H9 (cell line): ENCODE results near the gene NQO1. TPM values are rescaled to one million over a fixed set of nuclear protein-coding genes. Genes with fewer than 3 reads are reported as not detected.

ENCODE experiments used
- DNase-seq: peaks from one replicate; pipeline ENCODE4 v3.0.0-alpha.2; 2017
- H2AFZ ChIP-seq: one replicate; pipeline ENCODE4 v1.6.1; 2013; ENCODE audit warnings: mild to moderate bottlenecking, low read length, control low read depth, moderate library complexity
- H2AK5ac ChIP-seq: 2 replicates; pipeline ENCODE4 v1.6.1; 2013; ENCODE audit warnings: low read length, control low read depth, mixed read lengths; ENCODE audit not compliant: insufficient read length
- H2BK120ac ChIP-seq: one replicate; pipeline ENCODE4 v1.6.1; 2013; ENCODE audit warnings: low read depth, mild to moderate bottlenecking, low read length, control low read depth, inconsistent platforms; ENCODE audit not compliant: poor library complexity, severe bottlenecking
- H2BK12ac ChIP-seq: 2 replicates; pipeline ENCODE4 v1.6.1; 2013; ENCODE audit warnings: low read length, control low read depth, mixed read lengths, low read depth; ENCODE audit not compliant: insufficient read length
- H2BK15ac ChIP-seq: 2 replicates; pipeline ENCODE4 v1.6.1; 2013; ENCODE audit warnings: low read depth, low read length, control low read depth
- H2BK20ac ChIP-seq: one replicate; pipeline ENCODE4 v1.6.1; 2013; ENCODE audit warnings: low read depth, mild to moderate bottlenecking, low read length, control low read depth, inconsistent platforms; ENCODE audit not compliant: poor library complexity, severe bottlenecking
- H2BK5ac ChIP-seq: 2 replicates; pipeline ENCODE4 v1.6.1; 2013; ENCODE audit warnings: low read length, control low read depth, mixed read lengths; ENCODE audit not compliant: insufficient read length
- H3K14ac ChIP-seq: 2 replicates; pipeline ENCODE4 v1.6.1; 2013; ENCODE audit warnings: low read length, control low read depth; ENCODE audit not compliant: insufficient read depth
- H3K18ac ChIP-seq: 2 replicates; pipeline ENCODE4 v1.6.1; 2013; ENCODE audit warnings: low read depth, mild to moderate bottlenecking, mixed read lengths, low read length, control low read depth; ENCODE audit not compliant: insufficient read length
- H3K23ac ChIP-seq: 2 replicates; pipeline ENCODE4 v1.6.1; 2013; ENCODE audit warnings: low read length, control low read depth, mixed read lengths, low read depth; ENCODE audit not compliant: insufficient read length
- H3K23me2 ChIP-seq: 2 replicates; pipeline ENCODE4 v1.6.1; 2013; ENCODE audit warnings: low read depth, mild to moderate bottlenecking, mixed read lengths, low read length, control low read depth; ENCODE audit not compliant: insufficient read length, poor library complexity, severe bottlenecking
- H3K27ac ChIP-seq: 2 replicates; pipeline ENCODE4 v1.5.1; 2013; ENCODE audit warnings: low read length, control low read depth, mixed read lengths, low read depth; ENCODE audit not compliant: insufficient read length
- H3K27me3 ChIP-seq: 2 replicates; pipeline ENCODE4 v1.6.1; 2013; ENCODE audit warnings: low read length, control low read depth, inconsistent platforms; ENCODE audit not compliant: insufficient read depth
- H3K4ac ChIP-seq: 2 replicates; pipeline ENCODE4 v1.6.1; 2013; ENCODE audit warnings: low read depth, mild to moderate bottlenecking, control low read depth, inconsistent platforms, low read length, moderate library complexity
- H3K4me1 ChIP-seq: 2 replicates; pipeline ENCODE4 v1.6.1; 2013; ENCODE audit warnings: low read length, control low read depth, inconsistent platforms; ENCODE audit not compliant: insufficient read depth
- H3K4me2 ChIP-seq: 2 replicates; pipeline ENCODE4 v1.6.1; 2013; ENCODE audit warnings: low read length, control low read depth, mixed read lengths; ENCODE audit not compliant: insufficient read length, insufficient read depth
- H3K56ac ChIP-seq: 2 replicates; pipeline ENCODE4 v1.6.1; 2013; ENCODE audit warnings: low read depth, mild to moderate bottlenecking, mixed read lengths, low read length, control low read depth; ENCODE audit not compliant: insufficient read length
- H3K79me1 ChIP-seq: 2 replicates; pipeline ENCODE4 v1.6.1; 2013; ENCODE audit warnings: low read depth, mild to moderate bottlenecking, moderate library complexity, low read length, control low read depth, inconsistent platforms; ENCODE audit not compliant: insufficient read depth, poor library complexity, severe bottlenecking
- H3K79me2 ChIP-seq: 2 replicates; pipeline ENCODE4 v1.6.1; 2013; ENCODE audit warnings: low read length, control low read depth, inconsistent platforms; ENCODE audit not compliant: insufficient read depth
- H3K9ac ChIP-seq: 2 replicates; pipeline ENCODE4 v1.6.1; 2013; ENCODE audit warnings: low read length, control low read depth, mixed read lengths; ENCODE audit not compliant: insufficient read length; ENCODE audit errors: extremely low read depth
- H3K9me3 ChIP-seq: one replicate; pipeline ENCODE4 v1.6.1; 2013; ENCODE audit warnings: low read depth, low read length, inconsistent platforms; ENCODE audit not compliant: control insufficient read depth
- H3T11ph ChIP-seq: one replicate; pipeline ENCODE4 v1.6.1; 2013; ENCODE audit warnings: mild to moderate bottlenecking, low read length, control low read depth, inconsistent platforms
- H4K20me1 ChIP-seq: one replicate; pipeline ENCODE4 v1.6.1; 2013; ENCODE audit not compliant: control insufficient read depth, insufficient read length, insufficient read depth
- H4K5ac ChIP-seq: 2 replicates; pipeline ENCODE4 v1.6.1; 2013; ENCODE audit warnings: low read depth, mild to moderate bottlenecking, mixed read lengths, low read length, control low read depth; ENCODE audit not compliant: insufficient read length
- H4K8ac ChIP-seq: replicated peaks from 2 replicates; pipeline ENCODE4 v1.6.1; 2013; ENCODE audit warnings: low read length, control low read depth, mixed read lengths, low read depth; ENCODE audit not compliant: insufficient read length
- H4K91ac ChIP-seq: 2 replicates; pipeline ENCODE4 v1.6.1; 2013; ENCODE audit warnings: low read depth, mild to moderate bottlenecking, moderate library complexity, mixed read lengths, low read length, control low read depth; ENCODE audit not compliant: insufficient read length
- H3K27ac Mint-ChIP-seq, 3 experiments: 2 replicates in 2 of 3; 3 replicates in 1 of 3; pipeline ENCODE4 v1.8.0; 2020 to 2021; ENCODE audit warnings: mixed read lengths in 3 of 3, mild to moderate bottlenecking in 1 of 3, moderate library complexity in 1 of 3
- H3K27me3 Mint-ChIP-seq: 2 replicates; pipeline ENCODE4 v1.8.0; 2021; ENCODE audit warnings: low read depth, mild to moderate bottlenecking, moderate library complexity, mixed read lengths
- H3K36me3 Mint-ChIP-seq, 3 experiments: 2 replicates in 2 of 3; 3 replicates in 1 of 3; pipeline ENCODE4 v1.8.0; 2020 to 2021; ENCODE audit warnings: low read depth in 3 of 3, mixed read lengths in 3 of 3; ENCODE audit not compliant: insufficient read depth in 1 of 3
- H3K4me1 Mint-ChIP-seq, 2 experiments: 2 replicates each; pipeline ENCODE4 v1.8.0; 2020; ENCODE audit warnings: mixed read lengths in 2 of 2
- H3K4me3 Mint-ChIP-seq, 2 experiments: 2 replicates in 1 of 2; 3 replicates in 1 of 2; pipeline ENCODE4 v1.8.0; 2020 to 2021; ENCODE audit warnings: mild to moderate bottlenecking in 2 of 2, mixed read lengths in 2 of 2, moderate library complexity in 1 of 2
- H3K9me3 Mint-ChIP-seq, 2 experiments: 2 replicates in 1 of 2; 3 replicates in 1 of 2; pipeline ENCODE4 v1.8.0; 2020; ENCODE audit warnings: mild to moderate bottlenecking in 2 of 2, mixed read lengths in 2 of 2, moderate library complexity in 1 of 2
- WGBS: extraction: QIAGEN DNeasy Blood & Tissue Kit; methylation state at CpG from one replicate; pipeline ENCODE4 v1.1.7; 2013; ENCODE audit warnings: missing lambda C conversion rate, low lambda C conversion rate, mixed read lengths; ENCODE audit not compliant: insufficient read length; ENCODE audit errors: extremely low coverage; 5-methylcytosine and 5-hydroxymethylcytosine counted together
- total RNA-seq: library from RNA; stranded (reverse); gene quantifications from 2 replicates; pipeline ENCODE4 v1.2.1, GENCODE V29; 2021
- TF ChIP-seq, protein P1 (sequence below): fragments of 200-600 bp; sonication (generic); conservative IDR thresholded peaks from 3 replicates; pipeline ENCODE4 v1.8.0; 2021; ENCODE audit warnings: antibody characterized with exemption, mild to moderate bottlenecking

NQO1 gene
- total RNA-seq, 1 experiment from 2014 or later, result 64.6 TPM

DNA sequence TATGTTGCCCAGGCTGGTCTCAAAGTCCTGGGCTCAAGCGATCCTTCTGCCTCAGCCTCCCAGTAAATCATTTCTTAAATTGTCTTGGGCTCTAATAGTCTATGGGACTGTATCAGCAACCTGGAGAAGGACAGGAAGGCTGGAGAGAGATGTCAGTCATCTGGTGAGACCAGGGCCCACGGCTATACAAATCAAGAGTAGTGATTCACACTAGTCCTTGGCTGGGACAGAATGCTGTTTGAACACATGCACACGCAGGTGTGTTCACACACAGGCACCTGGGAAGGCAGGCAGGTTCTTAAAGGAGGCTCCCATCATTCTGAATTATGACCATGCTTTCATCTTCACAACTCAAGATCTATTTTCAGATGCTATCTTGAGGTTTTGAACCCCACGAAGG lies 14.1 kb downstream of the NQO1 start:
- Histone ChIP-seq H4K91ac (no peak overlapping the region), H2BK15ac (no peak overlapping the region), H3T11ph (no peak overlapping the region), H3K23ac (no peak overlapping the region), H3K79me1 (no peaks in the 10 kb centered on the region), H4K8ac (no peak overlapping the region), H3K9ac (no peak overlapping the region), H4K5ac (no peak overlapping the region), H3K56ac (no peak overlapping the region), H2AK5ac (no peak overlapping the region), H3K9me3 (no peaks in the 10 kb centered on the region), H2BK20ac (no peak overlapping the region), H3K27ac (no peak overlapping the region), H3K23me2 (no peaks in the 10 kb centered on the region), H2AFZ (no peak overlapping the region), H3K4ac (no peak overlapping the region), H2BK12ac (no peak overlapping the region), H2BK120ac (no peak overlapping the region), H3K79me2 (no peaks in the 10 kb centered on the region), H3K14ac (no peak overlapping the region), H4K20me1 (no peaks in the 10 kb centered on the region), H3K27me3 (no peaks in the 10 kb centered on the region), H3K18ac (no peak overlapping the region), H3K4me2 (no peak overlapping the region), H3K4me1 (no peaks in the 10 kb centered on the region), H2BK5ac (no peak overlapping the region)
- no CpG with 5 or more reads among the region's 4 CpGs for whole genome bisulfite sequencing
- Mint-ChIP-seq H3K36me3 (peaks cover 4 to 55% (median 15%) of the 10 kb centered on the region in 3 experiments; a peak in 6 of 7 replicates), H3K9me3 (no peaks in the 10 kb centered on the region), H3K27me3 (no peaks in the 10 kb centered on the region), H3K4me1 (no peaks in the 10 kb centered on the region), H3K27ac (no peak overlapping the region), H3K4me3 (no peak overlapping the region)
- TF ChIP-seq, protein P1, sequence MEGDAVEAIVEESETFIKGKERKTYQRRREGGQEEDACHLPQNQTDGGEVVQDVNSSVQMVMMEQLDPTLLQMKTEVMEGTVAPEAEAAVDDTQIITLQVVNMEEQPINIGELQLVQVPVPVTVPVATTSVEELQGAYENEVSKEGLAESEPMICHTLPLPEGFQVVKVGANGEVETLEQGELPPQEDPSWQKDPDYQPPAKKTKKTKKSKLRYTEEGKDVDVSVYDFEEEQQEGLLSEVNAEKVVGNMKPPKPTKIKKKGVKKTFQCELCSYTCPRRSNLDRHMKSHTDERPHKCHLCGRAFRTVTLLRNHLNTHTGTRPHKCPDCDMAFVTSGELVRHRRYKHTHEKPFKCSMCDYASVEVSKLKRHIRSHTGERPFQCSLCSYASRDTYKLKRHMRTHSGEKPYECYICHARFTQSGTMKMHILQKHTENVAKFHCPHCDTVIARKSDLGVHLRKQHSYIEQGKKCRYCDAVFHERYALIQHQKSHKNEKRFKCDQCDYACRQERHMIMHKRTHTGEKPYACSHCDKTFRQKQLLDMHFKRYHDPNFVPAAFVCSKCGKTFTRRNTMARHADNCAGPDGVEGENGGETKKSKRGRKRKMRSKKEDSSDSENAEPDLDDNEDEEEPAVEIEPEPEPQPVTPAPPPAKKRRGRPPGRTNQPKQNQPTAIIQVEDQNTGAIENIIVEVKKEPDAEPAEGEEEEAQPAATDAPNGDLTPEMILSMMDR, result no peak
- DNase-seq, result no peak
